GOT3 (cell line): ENCODE data around the gene PDCD1.
"Not testable (repeated sequence)": the region's sequence is repeated elsewhere in the genome, so short reads cannot be mapped to it uniquely, and the experiment has no call there.

Experiments used
- DNase-seq: peaks from one replicate; lab custom pipeline; 2025; ENCODE audit warnings: mixed read lengths; lab: John Stamatoyannopoulos, UW

PDCD1 gene

GRCh38 chr2:241813644-241814392 is 44.9 kb downstream of the PDCD1 start:
- no peak for DNase-seq

- DNase-seq: no peak
These were observed 45.7 kb downstream of the PDCD1 start for GRCh38 chr2:241812730-241813643.

DNA sequence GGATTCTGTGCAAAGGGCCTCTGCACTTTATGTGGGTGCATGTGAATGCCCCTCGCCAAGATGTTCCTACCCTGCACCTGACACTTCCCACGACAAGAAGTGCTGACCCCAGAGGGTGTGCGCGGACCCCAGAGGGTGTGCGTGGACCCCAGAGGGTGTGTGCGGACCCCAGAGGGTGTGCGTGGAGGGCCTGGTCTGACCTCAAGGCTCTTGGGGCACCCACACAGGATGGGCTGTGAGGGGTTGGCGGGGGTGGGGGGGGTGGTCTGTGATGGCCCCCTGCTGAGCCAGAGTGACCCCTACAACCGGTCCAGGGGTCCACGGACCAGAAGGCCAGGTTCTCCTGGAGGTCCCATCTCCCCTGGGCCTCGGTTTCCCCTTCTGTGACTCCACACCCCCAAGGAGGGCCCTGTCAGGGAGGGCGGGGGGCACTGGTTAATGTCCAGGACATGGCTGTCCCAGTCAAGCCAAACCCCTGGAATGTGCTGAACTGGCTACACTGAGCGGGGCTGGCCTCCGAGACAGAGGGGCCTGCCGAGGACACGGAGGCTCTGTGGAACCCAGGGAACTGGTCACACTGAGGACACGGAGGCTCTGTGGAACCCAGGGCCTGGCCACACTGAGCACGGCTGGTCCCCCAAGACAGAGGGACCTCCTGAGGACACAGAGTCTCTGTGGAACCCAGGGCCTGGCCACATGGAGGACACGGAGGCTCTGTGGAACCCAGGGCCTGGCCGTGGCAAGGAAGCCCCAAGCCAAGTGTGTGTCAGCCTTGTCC is 46.6 kb downstream of the PDCD1 start:
- DNase-seq: no peak

GRCh38 chr2:241811201-241811951 is 47.3 kb downstream of the PDCD1 start:
- no peak for DNase-seq

GRCh38 chr2:241810307-241811200 is 48.1 kb downstream of the PDCD1 start:
- no peak for DNase-seq

DNA sequence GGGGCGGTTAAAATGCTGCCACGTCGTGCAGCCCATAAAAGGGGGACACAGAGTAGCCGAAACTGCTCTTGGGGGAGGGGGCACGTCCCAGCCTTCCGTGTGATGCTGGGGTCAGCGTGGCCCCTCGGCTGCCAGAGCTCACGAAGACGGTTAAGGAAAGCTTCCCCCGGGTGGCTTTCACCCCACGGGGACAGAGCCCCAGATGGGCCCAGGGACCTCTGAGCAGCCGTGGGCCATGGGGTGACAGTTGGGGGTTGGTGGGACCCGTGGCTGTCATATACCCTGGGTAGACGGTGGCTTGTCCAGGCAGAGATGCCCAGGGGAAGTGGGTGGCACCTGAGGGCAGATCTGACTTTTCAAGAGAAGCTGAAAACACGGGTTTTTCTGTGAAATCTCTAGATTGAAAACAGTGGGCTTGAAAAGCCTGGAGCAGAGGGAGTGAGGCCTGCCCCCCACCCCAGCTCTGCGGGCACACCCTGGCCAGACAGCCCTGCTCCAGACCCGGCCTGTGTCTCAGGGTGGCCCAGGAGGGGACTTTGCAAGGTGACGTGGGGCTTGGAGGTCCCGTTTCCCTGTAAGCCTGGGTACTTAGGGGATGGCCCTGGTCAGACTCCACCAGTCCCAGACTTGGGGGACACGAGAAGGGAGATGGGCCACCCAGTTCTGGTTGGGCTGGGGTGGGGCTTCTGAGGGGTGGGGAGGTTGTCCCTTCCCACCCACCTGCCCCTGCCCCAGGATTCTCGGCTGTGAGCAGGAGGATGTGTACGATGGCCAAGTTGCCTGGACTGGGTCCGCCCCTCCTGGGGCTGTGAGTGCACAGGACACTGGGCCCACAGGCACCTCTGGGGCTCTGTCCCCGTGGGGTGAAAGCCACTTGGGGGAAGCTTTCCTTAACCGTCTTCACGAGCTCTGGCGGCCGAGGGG is 49.0 kb downstream of the PDCD1 start:
- no peak for DNase-seq

DNA sequence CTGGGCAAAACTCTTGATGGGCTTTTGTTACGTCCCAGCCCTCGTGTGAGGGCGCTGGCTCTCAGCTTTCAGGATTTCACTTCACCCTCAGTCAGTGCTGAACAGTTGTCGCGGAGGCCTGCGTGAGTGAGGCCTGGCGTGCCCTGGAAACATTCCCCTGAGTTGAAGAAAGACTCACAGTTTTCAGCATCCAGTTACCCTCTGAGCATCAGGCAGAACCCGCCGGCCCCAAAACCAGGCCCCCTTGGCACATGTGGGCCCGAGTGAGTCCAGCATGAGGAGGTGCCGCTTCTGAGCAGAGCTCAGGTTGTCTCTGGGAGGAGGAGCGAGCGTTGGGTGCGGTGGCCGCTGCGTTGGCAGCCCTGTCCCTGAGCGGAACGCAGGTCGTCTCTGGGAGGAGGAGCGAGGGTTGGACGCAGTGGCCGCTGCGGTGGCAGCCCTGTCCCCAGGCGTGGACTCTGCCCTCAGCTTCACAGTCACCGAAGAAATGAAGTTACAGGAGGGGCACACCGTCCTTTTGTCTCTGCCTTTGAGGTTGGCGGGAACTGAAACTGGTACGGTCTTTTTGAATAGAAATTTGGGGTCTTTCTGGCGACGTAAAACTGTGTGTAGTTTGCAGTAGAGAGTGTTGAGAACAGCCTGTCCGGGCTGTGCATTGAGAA is 49.8 kb downstream of the PDCD1 start, which contains the start of gene NEU4:
Gene NEU4, plus strand, starts transcription at position 473 of the 662 bp plus-strand sequence. CDS start 5,292 bp downstream, outside the sequence.
- DNase-seq: no peak

GRCh38 chr2:241808051-241808720 is 50.5 kb downstream of the PDCD1 start:
- no peak for DNase-seq

GRCh38 chr2:241806217-241806616 is 52.5 kb downstream of the PDCD1 start:
- DNase-seq: not testable (repeated sequence)

- no peak for DNase-seq
These were observed 54.1 kb downstream of the PDCD1 start for GRCh38 chr2:241804326-241805229.

DNA sequence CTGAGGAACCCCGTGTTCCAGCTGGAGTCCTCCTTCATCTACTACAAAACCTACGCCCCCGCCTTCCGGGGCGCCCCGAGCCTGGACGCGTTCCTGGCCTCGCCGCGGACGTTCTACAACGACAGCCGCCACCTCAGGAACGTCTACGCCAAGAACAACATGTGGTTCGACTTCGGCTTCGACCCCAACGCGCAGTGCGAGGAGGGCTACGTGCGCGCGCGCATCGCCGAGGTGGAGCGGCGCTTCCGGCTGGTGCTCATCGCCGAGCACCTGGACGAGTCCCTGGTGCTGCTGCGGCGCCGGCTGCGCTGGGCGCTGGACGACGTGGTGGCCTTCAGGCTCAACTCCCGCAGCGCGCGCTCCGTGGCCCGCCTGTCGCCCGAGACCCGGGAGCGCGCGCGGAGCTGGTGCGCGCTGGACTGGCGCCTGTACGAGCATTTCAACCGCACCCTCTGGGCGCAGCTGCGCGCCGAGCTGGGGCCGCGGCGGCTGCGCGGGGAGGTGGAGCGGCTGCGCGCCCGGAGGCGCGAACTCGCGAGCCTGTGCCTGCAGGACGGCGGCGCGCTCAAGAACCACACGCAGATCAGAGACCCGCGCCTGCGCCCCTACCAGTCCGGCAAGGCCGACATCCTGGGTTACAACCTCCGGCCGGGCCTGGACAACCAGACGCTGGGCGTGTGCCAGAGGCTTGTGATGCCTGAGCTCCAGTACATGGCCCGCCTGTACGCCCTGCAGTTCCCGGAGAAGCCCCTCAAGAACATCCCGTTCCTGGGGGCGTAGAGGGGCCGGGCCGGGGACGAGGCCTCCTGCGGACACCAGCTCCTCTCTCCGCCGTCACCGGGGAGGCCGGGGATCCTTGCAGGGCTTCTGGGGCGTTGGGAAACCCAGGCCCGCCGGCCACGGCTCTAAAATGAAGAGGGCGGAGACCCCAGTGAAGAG is 55.0 kb downstream of the PDCD1 start:
- no peak for DNase-seq

DNA sequence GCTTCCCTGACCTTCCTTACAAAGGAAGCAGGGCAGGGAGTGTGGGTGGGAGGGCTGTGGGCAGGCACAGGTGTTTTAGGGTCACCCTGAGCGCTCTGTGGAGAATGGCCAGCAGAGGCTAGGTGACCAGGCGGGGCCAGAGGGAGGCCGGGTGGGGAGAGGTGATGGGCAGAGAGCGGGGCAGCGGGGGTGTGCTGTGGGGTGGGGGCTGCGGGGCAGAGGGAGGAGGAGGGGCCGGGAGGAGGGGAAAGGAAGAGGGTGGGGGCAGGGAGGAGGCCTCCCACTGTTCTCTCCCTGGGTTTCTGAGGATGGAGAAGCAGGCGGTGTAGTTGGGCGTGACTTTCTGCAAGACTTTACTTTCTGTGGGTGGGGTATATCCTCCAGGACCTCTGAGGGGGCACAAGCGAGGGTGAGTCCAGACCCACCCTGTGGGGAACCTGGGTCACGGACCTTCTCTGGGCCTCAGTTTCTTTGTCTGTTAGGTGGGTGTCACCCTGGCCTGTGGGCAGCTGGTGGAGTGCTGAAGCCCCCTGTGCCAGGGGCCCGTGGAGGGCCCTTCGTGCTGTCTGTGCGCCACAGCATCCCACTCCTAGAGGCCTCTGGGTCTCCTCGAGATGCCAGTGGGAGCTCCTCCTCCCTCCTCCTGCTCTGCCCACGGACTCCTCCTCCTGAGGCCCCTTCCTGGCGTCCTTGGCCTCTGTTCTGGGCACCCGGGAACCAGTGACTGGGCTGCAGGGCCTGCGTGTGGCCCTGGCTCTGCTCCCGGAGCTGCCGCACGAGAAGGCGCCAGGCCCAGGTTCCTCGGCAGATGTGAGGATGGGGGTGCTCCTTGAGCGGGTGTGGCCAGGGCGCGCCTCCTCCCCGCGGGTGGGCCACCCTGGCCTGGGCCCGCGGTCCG is 56.0 kb downstream of the PDCD1 start:
- no peak for DNase-seq

DNA sequence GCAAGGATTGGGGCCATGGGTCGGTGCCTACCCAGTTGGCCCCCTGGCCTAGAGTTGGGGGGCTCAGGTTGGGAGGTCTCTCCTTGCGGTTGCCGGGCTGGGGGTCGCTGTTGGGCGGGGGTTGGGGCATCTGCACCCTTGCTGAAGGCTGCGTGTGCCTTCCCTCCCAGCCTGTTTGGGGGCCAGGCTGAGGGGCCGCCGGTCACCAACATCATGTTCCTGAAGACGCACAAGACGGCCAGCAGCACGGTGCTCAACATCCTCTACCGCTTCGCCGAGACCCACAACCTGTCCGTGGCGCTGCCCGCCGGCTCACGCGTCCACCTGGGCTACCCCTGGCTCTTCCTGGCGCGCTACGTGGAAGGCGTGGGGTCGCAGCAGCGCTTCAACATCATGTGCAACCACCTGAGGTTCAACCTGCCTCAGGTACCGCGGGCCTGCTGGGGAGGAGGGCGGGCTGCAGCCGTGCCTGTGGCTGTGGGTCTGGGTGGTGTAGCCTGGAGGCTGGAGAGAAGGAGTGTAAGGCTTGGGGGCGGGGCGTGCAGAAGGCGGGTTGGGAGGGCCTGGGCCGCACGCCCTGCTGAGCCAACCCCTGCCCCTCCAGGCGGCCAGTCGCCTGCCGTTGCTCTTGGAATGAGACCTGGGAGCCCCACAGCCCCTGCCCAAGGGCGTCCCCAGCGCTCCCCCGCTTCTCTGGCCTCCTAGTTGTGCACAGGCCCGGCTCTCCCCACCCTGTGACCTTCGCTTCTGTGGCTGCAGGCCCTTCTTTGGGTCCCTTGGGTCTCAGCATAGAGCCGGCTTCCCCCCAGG is 56.9 kb downstream of the PDCD1 start:
- DNase-seq: no peak
